AG09319 (cell line): Measurements from ENCODE around the gene LRIF1.

Source experiments
- DNase-seq: peaks from one replicate; pipeline ENCODE4 v3.0.0-alpha.2; 2010; ENCODE audit warnings: low read depth; ENCODE audit errors: extremely low read depth
- CTCF ChIP-seq: IDR thresholded peaks from 2 replicates; pipeline ENCODE4 v1.5.1; 2011; ENCODE audit warnings: low read depth, mild to moderate bottlenecking, inconsistent platforms, low read length, moderate library complexity

Gene LRIF1

GRCh38 chr1:110961902-110962301, 1.8 kb downstream of the LRIF1 start:
- TF ChIP-seq CTCF = no peak
- no peak for DNase-seq

- no peak for DNase-seq
- TF ChIP-seq CTCF = no peak
Measured at GRCh38 chr1:110960777-110961420, 2.8 kb downstream of the LRIF1 start.

GRCh38 chr1:110957798-110958197, 5.9 kb downstream of the LRIF1 start:
- no peak for DNase-seq
- no peak for TF ChIP-seq CTCF

GRCh38 chr1:110956586-110956985, 7.1 kb downstream of the LRIF1 start:
- DNase-seq = no peak
- TF ChIP-seq CTCF = no peak

- DNase-seq = no peak
- TF ChIP-seq CTCF = no peak
Measured at GRCh38 chr1:110953031-110953430, 10.7 kb downstream of the LRIF1 start.

GRCh38 chr1:110952031-110952430, 11.7 kb downstream of the LRIF1 start:
- no peak for TF ChIP-seq CTCF
- DNase-seq = no peak

GRCh38 chr1:110951161-110951560, 12.6 kb downstream of the LRIF1 start:
- no peak for TF ChIP-seq CTCF

More at GRCh38 chr1:110951161-110951560, 12.6 kb downstream of the LRIF1 start:
- no peak for DNase-seq
